OCI-LY1 (cell line): ENCODE measurements around the gene EPB41.

Experiments used
- H2AFZ ChIP-seq: fragments of 200-600 bp; sonication (generic), shearing (Covaris generic); 2 replicates; pipeline ENCODE4 v1.6.0; 2014; ENCODE audit warnings: antibody characterized with exemption, mild to moderate bottlenecking, low read length
- H3F3A ChIP-seq: fragments of 200-600 bp; sonication (generic), shearing (Covaris generic); 2 replicates; pipeline ENCODE4 v1.6.0; 2014; ENCODE audit warnings: mild to moderate bottlenecking, antibody characterized with exemption, low read length, moderate library complexity; ENCODE audit not compliant: insufficient read depth
- H3K27ac ChIP-seq: fragments of 200-600 bp; sonication (generic); 2 replicates; pipeline ENCODE4 v1.5.1; 2014; ENCODE audit warnings: low read length, mixed run types, mild to moderate bottlenecking, low read depth; ENCODE audit not compliant: poor library complexity, severe bottlenecking
- H3K27me3 ChIP-seq: fragments of 200-600 bp; sonication (generic); 2 replicates; pipeline ENCODE4 v1.6.0; 2014; ENCODE audit warnings: antibody characterized with exemption, mild to moderate bottlenecking, low read length, moderate library complexity; ENCODE audit not compliant: insufficient read depth
- H3K36me3 ChIP-seq: fragments of 200-600 bp; sonication (generic); 2 replicates; pipeline ENCODE4 v1.6.1; 2014; ENCODE audit warnings: mild to moderate bottlenecking, antibody characterized with exemption, low read length, moderate library complexity, mixed read lengths; ENCODE audit not compliant: insufficient read depth
- H3K4me1 ChIP-seq: fragments of 200-600 bp; sonication (generic); 2 replicates; pipeline ENCODE4 v1.5.1; 2014; ENCODE audit warnings: mild to moderate bottlenecking, low read length, moderate library complexity; ENCODE audit not compliant: insufficient read depth, severe bottlenecking
- H3K4me2 ChIP-seq: fragments of 200-600 bp; sonication (generic), shearing (Covaris generic); 2 replicates; pipeline ENCODE4 v1.6.1; 2014; ENCODE audit warnings: low read length
- H3K4me3 ChIP-seq: fragments of 200-600 bp; sonication (generic); 2 replicates; pipeline ENCODE4 v1.5.1; 2014; ENCODE audit warnings: low read length, low read depth, mild to moderate bottlenecking, mixed read lengths; ENCODE audit not compliant: poor library complexity, severe bottlenecking
- H3K79me2 ChIP-seq: fragments of 200-600 bp; shearing (Covaris generic); 2 replicates; pipeline ENCODE4 v1.6.1; 2016; ENCODE audit warnings: mixed run types, low read length, mixed read lengths; ENCODE audit not compliant: insufficient read depth
- H3K9ac ChIP-seq: fragments of 200-600 bp; sonication (generic), shearing (Covaris generic); 2 replicates; pipeline ENCODE4 v1.6.1; 2014; ENCODE audit warnings: mild to moderate bottlenecking, low read length, mixed read lengths
- H3K9me2 ChIP-seq: fragments of 200-600 bp; sonication (generic), shearing (Covaris generic); 2 replicates; pipeline ENCODE4 v1.6.1; 2014; ENCODE audit warnings: low read depth, mild to moderate bottlenecking, low read length, mixed read lengths
- H3K9me3 ChIP-seq: fragments of 200-600 bp; shearing (Covaris generic); 2 replicates; pipeline ENCODE4 v1.6.1; 2014; ENCODE audit warnings: low read length, mixed read lengths
- H4K20me1 ChIP-seq: fragments of 200-600 bp; sonication (generic), shearing (Covaris generic); 2 replicates; pipeline ENCODE4 v1.6.0; 2016; ENCODE audit warnings: mild to moderate bottlenecking, low read length; ENCODE audit not compliant: insufficient read depth
- CTCF ChIP-seq: fragments of 200-600 bp; sonication (generic), shearing (Covaris generic); IDR thresholded peaks from 2 replicates; pipeline ENCODE4 v1.5.1; 2017; ENCODE audit warnings: mild to moderate bottlenecking, antibody characterized with exemption, low read length, moderate library complexity, mixed read lengths
- EZH2 ChIP-seq: fragments of 200-600 bp; sonication (generic), shearing (Covaris generic); IDR thresholded peaks from 2 replicates; pipeline ENCODE4 v1.8.0; 2017; ENCODE audit warnings: borderline replicate concordance, mixed run types, mild to moderate bottlenecking, antibody characterized with exemption, low read length, moderate library complexity, mixed read lengths

EPB41 gene

GRCh38 chr1:28986306-28986910, 72.0 kb downstream of the EPB41 start:
- Histone ChIP-seq H3K4me1 (peaks cover 19% of the 10 kb centered on the region), H3K9me3 (peaks cover 12% of the 10 kb centered on the region), H2AFZ (no peak overlapping the region), H3K27me3 (no peaks in the 10 kb centered on the region), H3K27ac (peak overlapping the region; percentile 14), H3K9ac (no peak overlapping the region), H3K79me2 (peaks cover 19% of the 10 kb centered on the region), H3K36me3 (peaks cover 45% of the 10 kb centered on the region), H4K20me1 (no peaks in the 10 kb centered on the region), H3K4me2 (peak overlapping the region; percentile 3; the same call in 1 of the 2 replicates), H3K9me2 (no peaks in the 10 kb centered on the region), H3F3A (0 out of 2 replicates have a peak, but pooled peaks cover 3% of the 10 kb centered on the region), H3K4me3 (no peak overlapping the region)
- TF ChIP-seq CTCF (no peak), EZH2 (no peak)

- H3K9me3 ChIP-seq, result no peaks in the 10 kb centered on the region
- no peaks in the 10 kb centered on the region for H3K9me2 ChIP-seq
- H3K9ac ChIP-seq, result no peak overlapping the region
- no peak overlapping the region for H3K4me3 ChIP-seq
- H3K27me3 ChIP-seq, result no peaks in the 10 kb centered on the region
- H3K4me2 ChIP-seq, result no peak overlapping the region
- H3K4me1 ChIP-seq, result no peaks in the 10 kb centered on the region
- TF ChIP-seq CTCF (no peak), EZH2 (no peak)
- no peak overlapping the region for H3K27ac ChIP-seq
- no peaks in the 10 kb centered on the region for H4K20me1 ChIP-seq
- H3K36me3 ChIP-seq, result peaks cover 44% of the 10 kb centered on the region
- no peaks in the 10 kb centered on the region for H3F3A ChIP-seq
- no peaks in the 10 kb centered on the region for H3K79me2 ChIP-seq
- no peak overlapping the region for H2AFZ ChIP-seq
Measured at GRCh38 chr1:29002792-29003191, 88.4 kb downstream of the EPB41 start.

- H3K4me3 ChIP-seq, result no peak overlapping the region
Measured at GRCh38 chr1:29004288-29004687, 89.9 kb downstream of the EPB41 start.

More at GRCh38 chr1:29004288-29004687, 89.9 kb downstream of the EPB41 start:
- Histone ChIP-seq H3F3A (no peaks in the 10 kb centered on the region), H4K20me1 (no peaks in the 10 kb centered on the region), H3K27ac (no peak overlapping the region), H3K79me2 (no peaks in the 10 kb centered on the region), H3K9me3 (no peaks in the 10 kb centered on the region), H3K4me2 (no peak overlapping the region), H2AFZ (no peak overlapping the region), H3K27me3 (no peaks in the 10 kb centered on the region), H3K4me1 (no peaks in the 10 kb centered on the region), H3K36me3 (peaks cover 49% of the 10 kb centered on the region), H3K9ac (no peak overlapping the region), H3K9me2 (no peaks in the 10 kb centered on the region)
- TF ChIP-seq CTCF (no peak), EZH2 (no peak)
